Stimulated activated CD4-positive, alpha-beta T cell treated with anti-CD3 and anti-CD28 coated beads, Interleukin-12 subunit alpha, Interleukin-12 subunit beta, amount 100 ng/mL, for 48 hours (primary cell): Measurements from ENCODE around the gene RGP1.

ENCODE experiments used
- DNase-seq, 3 donors: peaks; one replicate each; pipeline ENCODE4 v3.0.0-alpha.2; 2020; ENCODE audit warnings: low read depth in 2 of 3, low spot score in 1 of 3

The RGP1 gene

DNA sequence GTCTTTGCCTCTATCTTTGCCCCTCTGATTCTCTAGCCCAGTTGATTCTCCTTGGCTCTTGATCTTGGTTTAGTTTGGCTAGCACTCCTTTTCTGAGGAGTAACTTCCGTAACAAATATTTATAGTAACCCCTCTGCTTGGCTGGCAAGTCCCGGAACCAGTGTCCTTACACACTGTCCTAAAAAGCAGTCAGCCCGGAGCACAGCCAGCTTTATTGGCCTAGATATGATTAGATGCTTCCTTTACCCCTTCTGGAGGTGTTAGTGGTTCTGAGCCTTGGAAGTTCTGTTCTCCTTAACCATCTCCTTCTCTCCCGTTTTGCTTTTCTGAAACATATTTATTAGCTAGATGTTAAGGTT is 22.0 kb downstream of the RGP1 start:
- DNase-seq = no peak

DNA sequence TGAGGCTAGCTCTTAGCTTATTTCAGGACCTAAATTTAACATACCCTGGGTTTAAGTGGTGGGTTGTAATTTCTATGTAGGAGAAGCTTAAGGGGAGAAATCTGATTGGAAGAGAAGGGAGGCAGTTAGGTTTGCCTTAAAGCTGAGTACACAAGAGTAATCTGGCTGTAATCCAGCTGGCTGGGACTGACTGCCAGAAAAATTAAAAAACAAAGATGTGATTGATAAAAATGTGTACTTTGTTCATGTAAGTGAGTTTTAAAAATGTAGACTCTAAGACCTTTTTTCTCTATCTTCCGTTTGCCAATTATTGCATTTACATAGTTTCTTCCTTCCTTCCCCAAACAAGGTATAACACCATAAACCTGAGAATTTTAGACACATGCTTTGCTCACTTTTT is 22.4 kb downstream of the RGP1 start:
- DNase-seq = no peak

DNA sequence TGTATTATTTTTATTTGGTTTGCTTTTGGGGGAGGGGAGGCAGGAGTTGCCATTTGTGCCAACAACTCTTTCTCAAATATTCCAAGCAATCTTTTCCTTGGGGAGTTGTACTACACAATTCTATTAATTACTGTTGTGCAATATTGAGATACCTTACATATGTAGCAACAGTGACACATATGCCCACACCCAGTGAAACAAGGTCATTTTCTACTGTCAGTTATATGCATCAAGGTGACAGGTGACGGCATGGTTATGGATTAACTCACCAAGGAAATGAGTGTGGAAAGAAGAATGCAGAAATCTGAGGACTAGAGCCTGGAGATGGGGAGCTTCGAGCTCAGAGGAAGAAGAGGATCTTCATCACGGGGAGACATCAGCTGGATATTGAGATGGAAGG is 22.9 kb downstream of the RGP1 start:
- DNase-seq = no peak

DNA sequence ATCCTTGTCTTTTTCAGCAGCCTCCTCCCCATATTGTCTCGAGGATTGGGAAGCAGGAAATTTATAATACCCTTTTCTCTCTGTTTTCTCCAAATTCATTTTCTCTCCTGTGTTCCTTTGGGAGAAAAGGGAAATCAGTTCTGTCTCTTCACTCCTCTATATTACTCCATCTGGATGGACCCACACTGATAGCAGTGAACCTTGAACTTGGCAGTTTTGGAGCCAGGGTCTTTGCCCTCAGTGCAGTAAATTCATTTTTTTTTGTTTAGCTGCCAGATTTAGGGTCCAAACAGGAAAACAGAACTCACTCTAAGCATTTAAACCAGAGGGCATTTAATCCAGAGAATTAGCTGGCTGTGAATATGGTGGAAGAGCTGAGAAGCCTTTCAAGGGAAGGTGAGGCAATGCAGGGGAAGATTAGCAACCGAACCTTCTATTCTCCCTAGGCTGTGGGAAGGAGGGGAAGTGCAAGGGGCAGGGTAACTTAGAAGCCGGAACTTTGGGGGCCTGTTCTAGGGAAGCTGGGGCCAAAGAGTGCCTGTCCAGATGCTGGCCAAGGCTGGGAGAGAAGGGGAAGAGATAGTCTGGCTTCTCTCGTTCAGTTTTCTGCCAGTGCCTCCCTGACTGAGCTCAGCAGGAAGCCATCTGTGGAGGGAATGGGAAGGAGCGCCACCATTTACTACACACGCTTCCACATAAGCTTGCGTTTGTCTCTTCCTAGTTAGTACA is 26.0 kb downstream of the RGP1 start:
- DNase-seq = no peak

DNA sequence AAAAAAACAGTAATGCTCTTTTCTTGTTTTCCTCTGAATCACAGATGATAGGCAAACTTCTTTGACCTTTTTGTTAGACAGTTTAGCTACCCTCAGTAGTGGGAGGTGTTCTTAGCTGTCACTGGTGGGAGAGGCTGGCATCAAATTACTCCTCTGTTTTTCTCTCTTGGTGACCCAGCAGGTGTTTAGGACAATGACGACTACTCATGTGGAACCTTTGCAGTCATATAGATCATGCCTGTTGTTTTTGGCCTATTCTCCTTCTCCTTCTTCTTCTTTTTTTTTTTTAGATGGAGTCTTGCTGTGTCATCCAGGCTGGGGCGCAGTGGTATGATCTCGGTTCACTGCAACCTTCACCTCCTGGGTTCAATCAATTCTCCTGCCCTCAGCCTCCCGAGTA is 26.9 kb downstream of the RGP1 start:
- DNase-seq = no peak

DNA sequence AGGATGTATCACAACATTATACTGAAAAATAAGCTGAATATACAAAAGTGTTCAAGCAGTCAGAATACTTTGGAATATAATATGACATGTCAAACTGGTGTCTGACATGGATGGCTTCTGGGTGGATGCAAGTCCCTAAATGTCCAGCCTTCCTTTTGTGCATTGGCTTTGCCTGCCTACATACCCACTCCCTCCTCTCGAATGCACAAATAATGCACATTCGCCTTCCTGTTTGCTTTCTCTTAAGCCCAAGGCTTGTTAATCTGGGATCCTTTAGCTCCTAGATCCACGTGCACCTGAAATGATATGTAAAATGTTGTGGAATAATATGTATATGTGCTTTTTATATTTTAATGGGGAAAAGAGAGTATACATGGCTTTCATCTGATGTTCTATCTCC is 29.4 kb downstream of the RGP1 start:
- DNase-seq = no peak

DNA sequence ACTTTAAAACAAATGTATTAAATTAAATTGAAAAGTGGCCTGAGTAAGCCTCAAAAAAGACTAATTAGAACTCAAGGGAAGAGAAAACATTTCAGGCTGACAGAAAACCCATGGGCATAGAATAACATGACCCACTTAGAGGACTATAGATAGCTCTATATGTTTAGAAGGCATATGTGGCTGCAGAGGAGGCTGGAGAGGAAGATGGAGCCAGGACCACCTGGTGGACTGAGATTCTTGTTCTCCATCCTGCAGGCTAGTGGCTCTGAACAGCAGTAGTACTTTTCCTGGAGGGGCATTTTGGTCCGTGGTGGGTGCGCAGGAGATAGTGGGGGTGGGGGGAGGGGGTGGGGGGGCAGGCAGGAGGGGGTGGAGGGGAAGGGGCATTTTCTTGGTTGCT is 32.0 kb downstream of the RGP1 start:
- no peak for DNase-seq

DNA sequence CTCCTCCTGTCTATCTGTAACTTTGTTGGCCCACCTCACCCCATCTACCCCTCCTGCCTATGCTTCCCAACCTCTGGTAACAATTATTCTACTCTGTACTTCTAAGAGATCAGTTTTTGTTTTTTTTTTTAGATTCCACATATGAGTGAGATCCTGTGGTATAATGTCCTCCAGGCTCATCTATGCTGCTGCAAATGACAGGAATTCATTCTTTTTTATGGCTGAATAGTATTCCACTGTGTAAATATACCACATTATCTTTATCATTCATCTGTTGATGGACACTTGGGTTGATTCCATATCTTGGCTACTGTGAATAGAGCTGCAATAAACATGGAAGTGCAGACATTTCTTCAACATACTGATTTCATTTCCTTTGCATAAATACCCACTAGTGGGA is 34.3 kb downstream of the RGP1 start:
- no peak for DNase-seq

DNA sequence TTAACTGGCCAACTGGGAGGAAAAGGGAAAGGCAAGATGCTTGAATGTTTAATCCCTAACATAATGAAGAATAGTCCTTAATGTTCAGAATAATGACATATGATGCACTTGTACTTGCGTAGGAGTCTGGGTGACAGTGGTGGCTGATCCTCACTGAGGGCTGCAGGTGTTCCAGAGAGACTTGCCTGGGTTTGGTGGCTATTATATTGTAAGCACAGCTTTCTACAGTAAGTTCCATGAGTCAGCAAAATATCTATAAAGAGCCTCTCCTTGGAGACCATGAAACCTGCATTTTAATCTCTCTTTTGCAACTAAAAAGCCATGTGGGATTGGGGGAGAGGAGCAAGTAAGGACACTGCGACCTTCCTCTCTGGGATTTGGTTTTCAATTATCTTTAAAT is 40.5 kb downstream of the RGP1 start:
- DNase-seq = no peak

DNA sequence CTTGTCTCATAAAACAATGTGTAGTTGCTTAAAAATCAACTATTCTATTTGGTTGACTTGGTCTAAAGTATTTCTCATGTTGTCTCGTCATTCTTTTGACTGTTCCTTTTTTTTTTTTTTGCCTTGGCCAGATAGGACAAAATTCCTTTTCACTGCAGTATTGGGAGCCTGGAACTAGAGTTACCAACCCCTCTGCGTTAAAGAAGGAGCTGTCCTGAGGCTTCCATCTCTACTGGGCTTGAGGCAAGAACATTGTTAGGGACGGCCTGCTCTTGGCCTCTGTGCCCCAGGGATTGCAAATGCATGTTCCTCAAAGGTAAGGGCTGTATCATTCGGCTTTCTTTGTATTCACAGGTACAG is 40.9 kb downstream of the RGP1 start:
- DNase-seq = no peak

DNA sequence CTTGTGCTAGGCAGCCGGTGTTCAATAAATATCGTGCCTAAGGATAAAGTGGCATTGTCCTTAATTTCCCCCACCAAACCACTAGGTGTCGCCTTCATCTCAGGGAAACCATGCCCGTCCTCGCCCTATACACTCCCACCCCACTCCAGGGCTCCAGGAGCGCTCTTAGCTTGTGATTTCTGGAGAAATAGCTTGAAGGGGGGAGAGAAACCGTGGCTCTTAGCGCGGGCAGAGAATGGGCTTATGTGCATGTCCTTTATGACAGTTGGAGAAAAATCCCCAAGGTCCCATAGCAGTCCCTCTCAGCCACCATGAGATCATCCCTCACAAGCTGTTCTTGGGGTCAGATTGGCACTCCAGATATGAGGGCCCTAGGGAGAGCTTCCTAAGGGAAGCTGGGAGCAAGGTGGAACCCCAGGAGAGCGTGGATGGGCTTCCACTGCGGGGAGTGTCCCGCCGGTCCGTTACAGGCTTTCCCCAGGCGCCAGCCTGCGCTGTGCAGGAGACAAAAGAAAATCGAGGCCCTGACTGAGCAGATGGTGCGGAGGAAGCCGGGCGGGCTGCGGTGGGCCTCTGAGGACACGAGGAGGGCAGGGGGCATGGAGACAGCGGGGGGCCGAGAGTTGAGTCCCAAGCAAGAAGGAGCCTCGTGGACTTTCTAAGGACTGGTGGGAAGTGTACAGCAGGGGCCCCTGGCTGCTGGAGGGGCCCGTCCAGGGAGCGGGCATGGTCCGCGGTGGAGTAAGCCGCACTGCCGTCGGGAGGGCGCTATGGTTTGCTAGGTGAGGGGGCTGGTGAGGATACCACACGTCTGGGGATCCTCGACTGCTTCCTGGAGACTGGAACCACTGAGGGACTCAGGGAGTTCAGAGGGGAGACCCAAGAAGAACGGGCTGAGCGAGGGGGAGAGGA is 41.6 kb downstream of the RGP1 start:
- peak; percentile 14 to 53 (median 28) for DNase-seq

DNA sequence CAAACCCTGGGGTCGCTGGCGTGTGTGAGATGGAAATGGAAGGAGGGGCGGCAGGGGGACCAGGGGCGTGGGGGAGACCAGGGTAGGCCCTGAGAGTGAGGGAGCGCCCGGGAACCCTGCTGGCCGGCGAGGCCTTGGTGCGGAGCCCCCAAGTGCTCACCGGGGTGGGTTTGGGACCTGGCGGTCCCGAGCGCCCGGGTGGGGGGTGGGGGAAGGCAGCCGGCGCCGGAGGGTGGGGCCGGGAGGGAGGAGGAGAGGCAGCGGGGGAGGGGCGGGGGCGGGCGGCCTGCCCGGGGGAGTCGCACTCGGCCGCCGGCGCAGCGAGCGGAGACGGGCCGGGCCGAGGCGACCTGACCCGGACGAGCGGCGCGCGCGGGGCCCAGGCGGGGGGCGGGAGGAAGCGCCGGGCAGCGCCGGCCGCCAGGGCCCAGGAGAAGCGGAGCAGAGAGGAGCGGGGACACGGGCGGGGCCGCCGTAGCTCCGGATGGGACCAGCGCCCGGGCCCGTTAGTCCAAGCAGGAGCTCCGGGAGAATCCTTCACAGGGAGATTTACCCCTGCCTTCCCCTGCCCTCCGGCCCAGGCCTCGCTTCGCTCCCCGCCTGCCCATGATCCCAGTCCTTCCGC is 42.3 kb downstream of the RGP1 start, which contains the start of gene NPR2:
TSS of gene NPR2 (plus strand) at position 295 of the 625 bp plus-strand sequence. CDS start 818 bp downstream, outside the sequence.
- no peak for DNase-seq

DNA sequence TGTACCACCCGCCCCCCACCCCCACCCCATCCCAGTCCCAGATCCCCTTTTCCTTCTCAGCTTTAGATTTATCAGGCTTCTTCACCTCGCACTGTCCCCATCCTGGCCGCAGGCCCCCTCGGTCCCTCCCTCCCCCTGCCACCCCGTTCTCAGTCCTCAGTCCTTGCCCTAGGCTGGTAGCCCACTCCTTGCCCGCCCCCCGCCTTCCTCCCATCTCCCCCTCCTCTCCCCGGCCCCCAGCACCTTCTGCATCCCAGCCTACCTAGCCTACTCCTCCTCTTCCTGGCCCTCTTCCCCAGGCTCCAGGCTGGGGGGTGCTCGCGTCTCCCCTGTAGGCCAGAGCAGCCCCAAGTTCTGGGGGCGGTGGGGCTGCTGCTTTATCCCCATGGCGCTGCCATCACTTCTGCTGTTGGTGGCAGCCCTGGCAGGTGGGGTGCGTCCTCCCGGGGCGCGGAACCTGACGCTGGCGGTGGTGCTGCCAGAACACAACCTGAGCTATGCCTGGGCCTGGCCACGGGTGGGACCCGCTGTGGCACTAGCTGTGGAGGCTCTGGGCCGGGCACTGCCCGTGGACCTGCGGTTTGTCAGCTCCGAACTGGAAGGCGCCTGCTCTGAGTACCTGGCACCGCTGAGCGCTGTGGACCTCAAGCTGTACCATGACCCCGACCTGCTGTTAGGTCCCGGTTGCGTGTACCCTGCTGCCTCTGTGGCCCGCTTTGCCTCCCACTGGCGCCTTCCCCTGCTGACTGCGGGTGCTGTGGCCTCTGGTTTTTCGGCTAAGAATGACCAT is 43.1 kb downstream of the RGP1 start:
- no peak for DNase-seq

DNA sequence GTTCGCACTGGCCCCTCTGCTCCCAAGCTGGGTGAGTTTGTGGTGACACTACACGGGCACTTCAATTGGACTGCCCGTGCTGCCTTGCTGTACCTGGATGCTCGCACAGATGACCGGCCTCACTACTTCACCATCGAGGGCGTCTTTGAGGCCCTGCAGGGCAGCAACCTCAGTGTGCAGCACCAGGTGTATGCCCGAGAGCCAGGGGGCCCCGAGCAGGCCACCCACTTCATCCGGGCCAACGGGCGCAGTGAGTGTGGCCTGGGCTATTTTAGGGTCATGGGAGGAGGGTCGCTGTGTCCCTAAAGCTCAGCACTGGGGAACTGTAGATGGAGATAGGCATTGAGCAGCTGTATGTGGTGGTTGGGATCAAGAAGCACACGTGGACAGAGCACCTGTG is 43.7 kb downstream of the RGP1 start:
- no peak for DNase-seq

DNA sequence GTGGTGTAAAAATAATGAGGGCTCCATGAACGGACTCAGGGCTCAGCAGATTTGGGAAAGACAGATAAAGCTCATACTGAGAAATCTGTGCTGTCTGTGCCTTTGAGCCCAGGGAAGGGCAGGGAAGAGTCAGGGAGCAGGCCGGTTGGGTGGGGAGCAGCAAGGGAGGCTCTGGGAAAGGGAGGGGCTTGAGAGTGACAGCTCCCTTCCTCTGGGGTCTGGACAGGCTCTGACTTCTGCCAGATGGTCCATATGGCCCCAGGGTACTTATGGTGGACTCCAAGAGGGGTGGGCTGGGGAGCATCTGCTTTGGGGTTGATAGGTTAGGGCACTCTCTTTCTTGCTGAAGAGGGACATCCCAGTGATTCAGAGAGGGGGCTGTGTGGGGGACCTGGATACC is 44.4 kb downstream of the RGP1 start:
- DNase-seq = no peak

DNA sequence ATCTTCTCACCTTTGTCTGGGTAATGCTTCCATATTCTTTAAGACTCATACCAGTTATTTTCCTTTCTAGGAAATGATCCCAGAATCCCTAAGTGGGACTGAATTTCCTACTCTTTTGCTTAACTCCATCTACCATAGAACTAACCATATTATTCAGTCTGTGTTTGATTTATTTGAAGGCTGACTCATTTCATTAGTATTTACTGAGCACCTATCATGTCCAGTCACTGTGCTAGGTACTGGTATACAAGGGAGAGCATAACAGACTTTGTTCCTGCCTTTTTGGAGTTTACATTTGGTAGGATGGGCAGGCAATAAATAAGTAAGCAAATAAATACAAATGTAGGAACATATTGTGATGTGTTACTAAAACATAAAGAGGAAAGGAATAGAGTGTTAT is 46.6 kb downstream of the RGP1 start:
- DNase-seq = no peak

DNA sequence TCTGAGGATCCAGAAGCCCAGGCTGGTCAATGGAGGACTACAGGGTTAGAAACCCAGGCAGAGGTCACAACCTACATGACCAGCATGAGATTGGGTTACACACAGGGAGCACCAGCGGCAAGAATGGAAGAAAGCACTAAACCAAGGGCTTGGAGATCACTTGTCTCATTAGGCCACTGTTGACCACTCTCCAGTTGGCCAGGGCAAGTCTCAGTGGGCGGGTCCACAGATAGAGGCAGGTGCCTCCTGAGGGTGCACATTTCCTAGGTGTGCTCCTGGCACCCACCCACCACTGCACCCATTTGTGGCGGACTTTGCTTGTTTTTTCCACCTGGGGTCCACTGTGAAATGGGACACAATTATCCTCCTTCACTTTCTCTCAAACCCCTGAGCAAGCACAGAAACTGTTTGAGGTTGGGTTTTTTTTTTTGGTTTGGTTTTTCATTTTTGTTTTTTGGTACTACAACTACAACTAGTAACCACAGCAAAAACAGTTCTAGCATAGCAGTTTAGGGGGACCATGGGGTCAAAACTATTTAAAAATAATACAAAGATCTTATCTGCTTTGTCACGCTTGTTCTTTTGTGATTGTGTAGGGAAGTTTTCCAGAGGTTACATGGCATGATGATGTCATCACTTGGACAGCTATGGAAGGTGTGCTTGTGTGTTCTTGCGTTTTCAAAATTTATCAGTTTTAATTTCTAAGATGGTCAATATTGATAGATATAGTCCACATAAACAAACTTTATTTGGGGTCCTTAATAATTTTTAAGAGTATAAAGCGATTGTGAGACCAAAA is 48.4 kb downstream of the RGP1 start:
- DNase-seq = no peak

DNA sequence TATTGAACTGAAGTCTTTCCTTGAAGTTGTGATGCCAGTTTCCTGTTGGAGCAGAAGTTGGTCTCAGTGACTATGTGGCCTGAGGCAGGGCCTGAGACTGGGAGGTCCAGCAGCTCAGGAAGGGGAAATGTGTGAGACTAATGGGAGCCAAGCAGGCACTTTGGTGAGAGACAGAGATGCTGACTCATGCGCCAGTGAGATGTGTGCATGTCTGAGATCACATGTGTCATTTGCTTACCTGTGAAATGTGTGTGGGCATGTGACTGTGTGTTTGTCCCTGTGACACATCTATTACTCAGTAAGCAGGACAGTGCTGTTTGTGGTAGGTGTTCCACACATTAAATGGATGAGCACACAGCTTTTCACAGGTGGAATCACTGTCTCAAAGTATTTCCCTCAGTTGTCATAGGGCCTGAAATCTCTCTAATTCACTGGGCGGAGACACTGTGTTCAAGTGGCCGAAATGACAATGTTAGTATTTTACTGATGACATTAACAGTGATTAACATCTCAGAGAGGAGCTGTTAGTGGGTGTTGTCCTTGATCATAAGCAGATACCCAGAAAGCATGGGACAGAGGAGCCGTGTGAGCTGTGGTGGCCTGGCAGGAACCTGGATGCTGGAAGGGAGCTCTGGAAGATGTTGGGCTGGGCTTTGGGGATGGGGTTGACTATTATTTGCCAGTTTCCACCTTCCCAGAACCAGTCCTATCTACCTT is 49.7 kb downstream of the RGP1 start:
- peak in 2 of 3 donors; percentile 33 to 46 for DNase-seq

DNA sequence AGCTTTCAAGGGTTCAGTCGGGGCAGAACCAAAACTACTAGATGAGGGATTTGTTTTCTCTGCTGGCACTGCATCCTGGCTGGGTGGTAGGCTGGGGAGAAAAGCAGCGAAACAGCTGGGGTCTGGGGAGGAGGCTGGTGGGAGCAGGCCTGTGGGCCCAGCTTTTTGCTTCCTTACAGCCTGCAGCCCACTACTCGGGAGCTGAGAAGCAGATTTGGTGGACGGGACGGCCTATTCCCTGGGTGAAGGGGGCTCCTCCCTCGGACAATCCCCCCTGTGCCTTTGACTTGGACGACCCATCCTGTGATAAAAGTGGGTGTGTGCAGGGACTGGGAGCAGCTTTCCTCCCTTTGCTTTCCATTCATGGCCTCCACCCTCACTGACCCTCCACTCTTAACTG is 51.4 kb downstream of the RGP1 start:
- DNase-seq = no peak
